ENCODE measurements around the gene MSANTD1.
"Not testable (repeated sequence)": the region's sequence is repeated elsewhere in the genome, so short reads cannot be mapped to it uniquely, and the experiment has no call there.

Gene MSANTD1

DNA sequence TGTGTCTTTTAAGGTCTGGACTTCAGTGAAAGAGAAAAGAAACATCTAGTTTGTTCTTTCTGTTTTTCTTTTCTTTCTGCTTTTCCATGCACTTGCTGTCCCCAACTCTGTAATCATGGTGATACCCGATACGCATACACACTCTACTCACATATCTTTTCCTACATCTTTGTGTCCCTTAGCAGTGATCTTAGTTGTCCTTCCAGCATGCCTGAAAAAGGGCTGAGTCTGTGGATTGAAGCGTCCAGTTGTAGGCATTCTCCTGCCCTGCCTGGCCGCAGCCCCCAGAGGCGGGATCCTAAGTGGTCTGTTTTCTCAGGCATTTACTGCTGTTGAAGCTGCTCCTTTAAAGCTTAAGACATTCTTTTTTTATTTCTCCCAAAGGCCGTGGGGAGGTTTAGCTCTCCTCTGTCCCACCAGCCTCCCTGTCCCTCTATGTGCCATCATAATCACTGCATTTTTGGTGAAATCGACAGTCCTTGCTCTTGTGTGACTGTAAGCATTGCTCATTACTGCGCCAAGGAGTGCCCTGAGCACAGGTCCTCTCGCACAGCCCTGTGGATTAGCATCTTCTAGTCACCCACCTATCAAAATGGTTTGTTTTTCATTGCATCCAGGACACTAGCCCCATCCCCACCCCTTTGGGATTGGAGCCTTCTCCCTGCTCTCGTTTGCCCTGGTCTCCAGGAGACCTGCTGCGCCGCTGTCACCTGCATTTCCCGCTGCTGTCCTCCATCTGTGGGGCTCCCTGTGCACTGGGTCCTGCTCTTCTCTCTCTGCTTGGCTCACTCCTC is 48.3 kb downstream of the MSANTD1 start:
- no peak overlapping the region for H3K27ac ChIP-seq
- TF ChIP-seq, protein P1, sequence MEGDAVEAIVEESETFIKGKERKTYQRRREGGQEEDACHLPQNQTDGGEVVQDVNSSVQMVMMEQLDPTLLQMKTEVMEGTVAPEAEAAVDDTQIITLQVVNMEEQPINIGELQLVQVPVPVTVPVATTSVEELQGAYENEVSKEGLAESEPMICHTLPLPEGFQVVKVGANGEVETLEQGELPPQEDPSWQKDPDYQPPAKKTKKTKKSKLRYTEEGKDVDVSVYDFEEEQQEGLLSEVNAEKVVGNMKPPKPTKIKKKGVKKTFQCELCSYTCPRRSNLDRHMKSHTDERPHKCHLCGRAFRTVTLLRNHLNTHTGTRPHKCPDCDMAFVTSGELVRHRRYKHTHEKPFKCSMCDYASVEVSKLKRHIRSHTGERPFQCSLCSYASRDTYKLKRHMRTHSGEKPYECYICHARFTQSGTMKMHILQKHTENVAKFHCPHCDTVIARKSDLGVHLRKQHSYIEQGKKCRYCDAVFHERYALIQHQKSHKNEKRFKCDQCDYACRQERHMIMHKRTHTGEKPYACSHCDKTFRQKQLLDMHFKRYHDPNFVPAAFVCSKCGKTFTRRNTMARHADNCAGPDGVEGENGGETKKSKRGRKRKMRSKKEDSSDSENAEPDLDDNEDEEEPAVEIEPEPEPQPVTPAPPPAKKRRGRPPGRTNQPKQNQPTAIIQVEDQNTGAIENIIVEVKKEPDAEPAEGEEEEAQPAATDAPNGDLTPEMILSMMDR (conservative IDR thresholded peaks at IDR 0.05): no peak

DNA sequence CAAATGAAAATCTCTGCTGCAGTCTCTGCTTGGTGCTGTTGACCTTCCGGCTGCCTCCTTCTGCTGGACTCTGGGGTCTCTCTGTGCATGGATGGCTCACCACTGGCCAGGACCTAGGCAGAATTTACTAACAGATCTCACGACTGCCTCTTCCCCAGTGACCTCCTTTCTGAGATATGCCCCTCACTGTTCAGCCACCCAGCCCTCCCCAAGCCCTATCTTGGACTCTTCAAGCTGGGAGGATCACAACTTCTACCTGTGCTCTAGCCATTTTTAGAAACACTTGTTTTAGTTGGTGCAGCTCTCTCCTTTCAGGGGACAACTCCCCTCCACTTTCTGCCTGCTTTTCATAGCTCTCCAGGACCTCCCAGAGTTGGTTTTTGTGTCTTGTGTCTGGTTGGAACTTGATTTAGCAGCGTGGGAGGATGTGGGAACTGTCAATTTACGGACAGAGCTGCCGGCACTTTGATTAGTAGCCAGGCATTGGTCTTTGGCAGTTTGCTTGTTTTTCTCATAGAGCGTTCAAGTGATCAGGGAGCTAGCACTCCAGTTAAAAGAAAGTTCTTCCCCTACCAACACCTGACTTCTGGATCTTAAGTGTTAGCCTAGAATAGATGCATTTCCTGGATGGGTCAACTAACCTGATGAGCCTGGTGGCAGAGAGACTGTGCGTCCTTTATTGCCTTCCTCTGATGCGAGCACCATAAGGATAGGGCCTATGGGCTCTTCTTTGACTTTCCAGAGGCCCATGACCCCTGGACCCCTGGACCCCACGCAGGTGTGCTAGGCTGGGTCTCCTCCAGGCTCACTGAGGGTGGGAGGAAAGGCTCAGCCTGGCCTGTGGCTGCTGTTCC is 50.4 kb downstream of the MSANTD1 start:
- H3K27ac ChIP-seq: no peak overlapping the region
- TF ChIP-seq, protein P1 (conservative IDR thresholded peaks at IDR 0.05): no peak

DNA sequence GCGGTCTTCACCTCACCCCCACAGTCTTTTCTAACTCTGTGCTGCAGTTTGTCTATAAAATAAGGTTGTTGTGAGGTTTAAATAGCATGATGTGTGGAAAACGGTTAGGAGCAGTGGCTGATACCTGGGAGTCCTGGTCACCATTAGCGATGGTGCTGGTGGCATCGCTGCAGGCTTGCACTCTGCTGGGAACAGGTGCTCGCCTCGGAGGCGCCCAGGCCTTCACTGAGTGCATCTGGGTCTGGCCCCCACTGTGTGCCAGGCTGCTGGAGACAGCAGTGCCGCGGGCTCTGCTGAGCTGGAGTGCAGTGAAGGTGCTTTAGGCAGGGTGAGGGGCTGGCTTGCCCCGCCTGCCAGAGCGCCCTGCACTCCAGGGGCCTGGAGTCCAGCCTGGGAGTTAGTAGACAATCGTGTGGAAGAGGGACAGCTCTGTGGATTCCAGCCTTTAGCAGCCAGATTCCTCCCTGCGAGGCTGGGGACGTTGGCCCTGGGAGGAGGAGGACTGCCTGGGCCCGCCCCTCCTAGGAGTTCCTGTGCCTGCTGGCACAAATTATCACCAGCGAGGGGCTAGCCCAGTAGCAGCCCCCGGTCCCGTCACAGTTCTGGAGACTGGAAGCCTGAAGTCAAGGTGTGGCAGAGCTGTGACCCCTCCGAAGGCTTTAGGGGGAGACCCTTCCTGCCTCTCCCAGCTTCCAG is 51.2 kb downstream of the MSANTD1 start:
- H3K27ac ChIP-seq: no peak overlapping the region
- TF ChIP-seq, protein P1 (conservative IDR thresholded peaks at IDR 0.05): no peak

DNA sequence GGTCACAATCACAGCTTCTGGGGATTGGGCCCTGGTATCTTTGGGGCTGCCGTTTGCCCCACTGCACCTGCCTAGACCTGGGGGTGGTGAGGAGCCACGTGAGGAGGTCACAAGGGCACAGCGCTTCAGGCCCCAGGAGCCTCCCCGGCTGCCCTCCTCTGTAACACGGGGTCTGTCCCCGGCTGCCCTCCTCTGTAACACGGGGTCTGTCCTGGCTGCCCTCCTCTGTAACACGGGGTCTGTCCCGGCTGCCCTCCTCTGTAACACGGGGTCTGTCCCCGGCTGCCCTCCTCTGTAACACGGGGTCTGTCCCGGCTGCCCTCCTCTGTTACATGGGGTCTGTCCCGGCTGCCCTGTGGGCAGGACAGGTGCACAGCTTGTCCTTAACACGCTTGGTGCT is 51.9 kb downstream of the MSANTD1 start:
- not testable (repeated sequence) for H3K27ac ChIP-seq

DNA sequence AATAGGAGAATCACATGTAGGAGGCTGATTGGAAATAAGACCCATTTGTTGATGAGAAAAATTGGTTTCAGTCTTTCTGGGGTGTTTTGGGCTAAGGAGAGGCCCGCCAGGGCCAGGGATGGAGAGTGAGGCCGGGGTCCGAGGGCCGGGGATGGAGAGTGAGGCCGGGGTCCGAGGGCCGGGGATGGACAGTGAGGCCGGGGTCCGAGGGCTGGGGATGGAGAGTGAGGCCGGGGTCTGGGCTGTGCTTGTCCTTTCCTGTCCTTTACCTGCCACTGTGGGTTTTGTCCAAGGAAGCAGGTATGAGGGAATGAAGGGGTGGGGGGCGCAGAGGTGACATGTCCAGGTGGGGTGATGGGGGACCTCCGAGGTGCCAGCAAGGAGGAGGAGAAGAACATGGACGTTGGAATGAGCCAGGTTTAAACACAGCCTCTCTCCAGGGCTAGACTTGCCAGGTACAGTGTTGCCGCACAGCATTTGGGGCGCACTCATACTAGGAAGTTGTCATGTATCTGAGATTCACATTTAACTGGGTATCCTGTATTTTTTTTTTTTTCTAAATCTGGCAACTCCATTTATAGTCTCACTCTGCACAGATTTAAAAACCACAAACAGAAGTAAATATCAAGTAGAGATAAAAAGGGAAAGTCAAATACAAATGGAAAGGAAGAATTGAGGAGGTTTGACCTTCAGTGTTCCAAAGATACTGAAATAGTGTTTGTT is 52.7 kb downstream of the MSANTD1 start:
- no peak overlapping the region for H3K27ac ChIP-seq
- TF ChIP-seq, protein P1 (conservative IDR thresholded peaks at IDR 0.05): no peak

DNA sequence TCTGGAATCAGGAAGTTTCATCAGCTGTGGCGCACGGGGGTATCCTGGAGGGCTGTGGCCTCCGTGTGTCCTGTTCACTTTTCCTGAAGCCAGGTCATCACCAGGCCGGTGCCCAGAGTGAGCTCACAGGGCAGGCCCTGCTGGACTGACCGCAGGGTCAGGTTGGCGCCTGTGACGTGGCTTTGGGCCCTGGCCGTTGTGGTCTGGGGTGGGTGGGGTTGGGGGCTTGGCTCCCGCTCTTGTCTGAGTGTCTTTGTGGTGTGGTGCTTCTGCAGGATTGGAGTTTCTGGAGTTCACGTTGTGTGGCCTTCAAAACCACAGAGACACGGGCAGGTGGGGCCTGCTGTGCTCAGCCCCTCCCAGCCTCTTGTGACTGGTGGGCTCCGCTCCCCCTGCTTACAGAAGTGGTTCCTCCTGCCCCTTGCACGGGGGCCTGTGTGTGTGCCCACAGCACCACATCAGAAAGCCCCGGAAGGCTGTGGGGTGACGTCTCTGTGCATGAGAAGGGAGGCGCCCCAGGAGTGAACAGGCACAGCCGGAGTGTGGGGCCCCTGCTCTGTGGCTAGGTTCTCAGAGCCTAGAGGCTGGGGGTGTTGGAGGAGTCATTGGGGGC is 53.3 kb downstream of the MSANTD1 start:
- TF ChIP-seq, protein P1 (conservative IDR thresholded peaks at IDR 0.05): no peak
- no peak overlapping the region for H3K27ac ChIP-seq
